Endodermal cell (in vitro differentiated cells): ENCODE data around the gene SBF2. TPM values are rescaled to one million over a fixed set of nuclear protein-coding genes. Genes with fewer than 3 reads are reported as not detected.

ENCODE experiments used
- DNase-seq: peaks from one replicate; pipeline ENCODE4 v3.0.0-alpha.2; 2017
- H3K27ac ChIP-seq: 2 replicates; pipeline ENCODE4 v1.5.1; 2013; ENCODE audit warnings: mild to moderate bottlenecking, low read depth, low read length, moderate library complexity
- H3K27me3 ChIP-seq: 2 replicates; pipeline ENCODE4 v1.6.1; 2013; ENCODE audit warnings: mild to moderate bottlenecking, low read length, moderate library complexity; ENCODE audit not compliant: insufficient read depth, control insufficient read depth, poor library complexity, severe bottlenecking
- H3K36me3 ChIP-seq: 2 replicates; pipeline ENCODE4 v1.7.0; 2013; ENCODE audit warnings: mild to moderate bottlenecking, low read length, moderate library complexity; ENCODE audit not compliant: control insufficient read depth, insufficient read depth
- H3K4me1 ChIP-seq: one replicate; pipeline ENCODE4 v1.7.0; 2013; ENCODE audit warnings: low read length; ENCODE audit not compliant: control insufficient read depth, insufficient read depth
- H3K4me3 ChIP-seq: 2 replicates; pipeline ENCODE4 v1.5.1; 2013; ENCODE audit warnings: mild to moderate bottlenecking, low read length, moderate library complexity
- H3K9ac ChIP-seq: 2 replicates; pipeline ENCODE4 v1.6.1; 2013; ENCODE audit warnings: mild to moderate bottlenecking, low read length, moderate library complexity; ENCODE audit not compliant: poor library complexity, severe bottlenecking; ENCODE audit errors: extremely low read depth
- H3K9me3 ChIP-seq: 2 replicates; pipeline ENCODE4 v1.6.1; 2013; ENCODE audit warnings: mild to moderate bottlenecking, low read length, moderate library complexity; ENCODE audit not compliant: control insufficient read depth
- H3K27ac Mint-ChIP-seq: 2 replicates; pipeline ENCODE4 v1.8.0; 2020; ENCODE audit warnings: mixed read lengths
- H3K27me3 Mint-ChIP-seq: 2 replicates; pipeline ENCODE4 v1.8.0; 2021; ENCODE audit warnings: mild to moderate bottlenecking, mixed read lengths; ENCODE audit not compliant: insufficient read depth
- H3K36me3 Mint-ChIP-seq: 2 replicates; pipeline ENCODE4 v1.8.0; 2020; ENCODE audit warnings: low read depth, mixed read lengths
- H3K4me1 Mint-ChIP-seq: 2 replicates; pipeline ENCODE4 v1.8.0; 2020; ENCODE audit warnings: mixed read lengths
- H3K4me3 Mint-ChIP-seq: 2 replicates; pipeline ENCODE4 v1.8.0; 2020; ENCODE audit warnings: mild to moderate bottlenecking, moderate library complexity, mixed read lengths
- H3K9me3 Mint-ChIP-seq: 2 replicates; pipeline ENCODE4 v1.8.0; 2020; ENCODE audit warnings: mild to moderate bottlenecking, mixed read lengths
- WGBS, 2 experiments: methylation state at CpG; one replicate each; pipeline versions ENCODE4 v1.1.5 to v1.1.7; 2013; ENCODE audit warnings: missing lambda C conversion rate in 2 of 2, mixed read lengths in 1 of 2; ENCODE audit not compliant: insufficient coverage in 1 of 2, insufficient read length in 1 of 2; 5-methylcytosine and 5-hydroxymethylcytosine counted together
- total RNA-seq, 2 donors: library from RNA; stranded (reverse); fragmentation: NEBNext Ultra II Directional in 1 of 2; extraction: Animal tissue kit (Norgen Biotek cat#: 25700) in 1 of 2; gene quantifications; 2 replicates in 1 of 2; 3 replicates in 1 of 2; pipeline ENCODE4 v1.2.1, GENCODE V29; 2021
- TF ChIP-seq, protein P1 (sequence below): fragments of 200-600 bp; sonication (generic); conservative IDR thresholded peaks from 2 replicates; pipeline ENCODE4 v1.5.0; 2021; ENCODE audit warnings: antibody characterized with exemption, mild to moderate bottlenecking

Gene SBF2
- total RNA-seq, 2 donors from 2014 or later: 27.1 to 32.5 TPM

DNA sequence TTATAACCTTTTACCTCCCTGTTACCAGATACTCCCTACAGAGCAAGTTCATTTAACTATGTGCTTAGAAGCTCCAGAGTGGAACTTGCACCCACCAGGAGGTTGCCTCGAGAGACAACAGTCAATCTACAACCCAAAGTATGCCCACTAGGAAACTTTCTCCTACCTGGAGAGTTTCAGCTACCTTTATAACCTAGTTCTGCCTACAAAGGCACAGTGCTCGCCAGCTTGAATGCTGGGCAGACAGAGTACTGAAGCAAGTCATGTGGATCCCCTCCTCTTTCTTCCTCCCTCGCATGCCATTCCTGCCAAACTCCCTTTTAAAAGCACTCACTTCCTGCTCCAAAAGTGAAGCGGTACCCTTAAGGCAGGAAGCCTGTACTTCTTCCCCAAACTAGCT lies 371.2 kb downstream of the SBF2 start:
- Mint-ChIP-seq H3K4me1 (peaks cover 21% of the 10 kb centered on the region), H3K4me3 (peak overlapping the region; percentile 4), H3K36me3 (peaks cover 3% of the 10 kb centered on the region), H3K9me3 (peaks cover 3% of the 10 kb centered on the region), H3K27ac (peak overlapping the region; percentile 73), H3K27me3 (no peaks in the 10 kb centered on the region)
- Histone ChIP-seq H3K4me3 (peak overlapping the region; percentile 16), H3K9ac (no peak overlapping the region), H3K27me3 (no peaks in the 10 kb centered on the region), H3K27ac (peak overlapping the region; percentile 21), H3K9me3 (no peaks in the 10 kb centered on the region), H3K36me3 (no peaks in the 10 kb centered on the region), H3K4me1 (no peaks in the 10 kb centered on the region)
- 14 to 17% methylated on average over 4 of the region's 4 CpGs for WGBS, 2 experiments
- TF ChIP-seq, protein P1, sequence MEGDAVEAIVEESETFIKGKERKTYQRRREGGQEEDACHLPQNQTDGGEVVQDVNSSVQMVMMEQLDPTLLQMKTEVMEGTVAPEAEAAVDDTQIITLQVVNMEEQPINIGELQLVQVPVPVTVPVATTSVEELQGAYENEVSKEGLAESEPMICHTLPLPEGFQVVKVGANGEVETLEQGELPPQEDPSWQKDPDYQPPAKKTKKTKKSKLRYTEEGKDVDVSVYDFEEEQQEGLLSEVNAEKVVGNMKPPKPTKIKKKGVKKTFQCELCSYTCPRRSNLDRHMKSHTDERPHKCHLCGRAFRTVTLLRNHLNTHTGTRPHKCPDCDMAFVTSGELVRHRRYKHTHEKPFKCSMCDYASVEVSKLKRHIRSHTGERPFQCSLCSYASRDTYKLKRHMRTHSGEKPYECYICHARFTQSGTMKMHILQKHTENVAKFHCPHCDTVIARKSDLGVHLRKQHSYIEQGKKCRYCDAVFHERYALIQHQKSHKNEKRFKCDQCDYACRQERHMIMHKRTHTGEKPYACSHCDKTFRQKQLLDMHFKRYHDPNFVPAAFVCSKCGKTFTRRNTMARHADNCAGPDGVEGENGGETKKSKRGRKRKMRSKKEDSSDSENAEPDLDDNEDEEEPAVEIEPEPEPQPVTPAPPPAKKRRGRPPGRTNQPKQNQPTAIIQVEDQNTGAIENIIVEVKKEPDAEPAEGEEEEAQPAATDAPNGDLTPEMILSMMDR: no peak
- peak; percentile 84 for DNase-seq

DNA sequence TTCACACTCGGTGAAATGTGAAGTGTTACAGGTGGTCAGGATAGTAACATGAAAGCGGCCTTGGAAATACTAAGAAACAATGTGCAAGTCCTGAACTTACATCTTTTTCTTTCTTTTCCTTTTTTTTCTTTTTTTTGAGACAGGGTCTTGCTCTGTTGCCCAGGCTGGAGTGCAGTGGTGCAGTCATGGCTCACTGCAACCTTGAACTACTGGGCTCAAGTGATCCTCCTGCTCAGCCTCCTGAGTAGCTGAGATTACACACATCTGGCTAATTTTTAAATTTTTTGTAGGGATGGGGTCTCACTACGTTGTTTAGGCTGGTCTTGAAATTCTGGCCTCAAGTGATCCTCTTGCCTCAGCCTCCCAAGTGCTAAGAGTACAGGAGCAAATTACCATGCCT lies 377.5 kb downstream of the SBF2 start:
- DNase-seq: no peak
- H3K4me1 Mint-ChIP-seq: no peaks in the 10 kb centered on the region
- H3K27ac Mint-ChIP-seq: no peak overlapping the region
- Histone ChIP-seq H3K27me3 (no peaks in the 10 kb centered on the region), H3K9me3 (no peaks in the 10 kb centered on the region), H3K36me3 (no peaks in the 10 kb centered on the region), H3K4me1 (no peaks in the 10 kb centered on the region), H3K9ac (no peak overlapping the region), H3K27ac (no peak overlapping the region), H3K4me3 (no peak overlapping the region)
- peaks cover 3% of the 10 kb centered on the region for H3K9me3 Mint-ChIP-seq
- TF ChIP-seq, protein P1: no peak
- H3K36me3 Mint-ChIP-seq: peaks cover 3% of the 10 kb centered on the region
- 80 to 95% methylated on average over 1 to 3 of the region's 3 CpGs for WGBS, 2 experiments
- no peak overlapping the region for H3K4me3 Mint-ChIP-seq
- no peaks in the 10 kb centered on the region for H3K27me3 Mint-ChIP-seq

DNA sequence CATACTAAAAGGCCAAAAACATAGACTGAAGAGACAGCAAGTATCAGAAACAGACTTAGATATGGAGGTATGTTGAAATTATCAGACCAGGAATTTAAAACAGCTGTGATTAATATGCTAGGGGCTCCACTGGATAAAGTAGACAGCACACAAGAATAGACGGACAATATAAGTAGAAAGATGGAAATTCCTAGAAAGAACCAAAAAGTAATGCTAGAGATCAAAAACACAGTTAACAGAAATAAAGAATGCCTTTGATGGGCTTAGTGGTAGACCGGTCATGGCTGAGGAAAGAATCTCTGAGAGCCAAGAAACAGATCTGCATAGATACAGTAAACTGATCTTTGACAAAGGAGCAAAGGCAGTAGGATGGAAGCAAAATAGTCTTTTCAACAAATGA lies 380.0 kb downstream of the SBF2 start:
- WGBS, 2 experiments: 73 to 75% methylated on average over 2 of the region's 2 CpGs
- no peak overlapping the region for H3K4me3 ChIP-seq
- no peaks in the 10 kb centered on the region for H3K9me3 ChIP-seq
- H3K36me3 Mint-ChIP-seq: no peaks in the 10 kb centered on the region
- H3K9me3 Mint-ChIP-seq: no peaks in the 10 kb centered on the region
- H3K27ac Mint-ChIP-seq: no peak overlapping the region
- TF ChIP-seq, protein P1: no peak
- no peaks in the 10 kb centered on the region for H3K27me3 Mint-ChIP-seq
- H3K4me1 ChIP-seq: no peaks in the 10 kb centered on the region
- H3K36me3 ChIP-seq: no peaks in the 10 kb centered on the region
- H3K27ac ChIP-seq: no peak overlapping the region
- no peak overlapping the region for H3K4me3 Mint-ChIP-seq
- no peaks in the 10 kb centered on the region for H3K27me3 ChIP-seq
- no peak for DNase-seq
- no peak overlapping the region for H3K9ac ChIP-seq
- H3K4me1 Mint-ChIP-seq: no peaks in the 10 kb centered on the region
